ENCODE results near the gene CMKLR1.

Gene CMKLR1

GRCh38 chr12:108325549-108325948 lies 13.6 kb downstream of the CMKLR1 start:
- Histone ChIP-seq H3K27ac (ENCODE audit: insufficient read depth in 1 of 2, low read depth in 1 of 2, low read length in 2 of 2, poor library complexity in 1 of 2, severe bottlenecking in 2 of 2) (no peak overlapping the region), H3K27me3 (replicated peaks in 2 of 5; ENCODE audit: control insufficient read depth in 4 of 5, insufficient read depth in 5 of 5, low read length in 4 of 5) (no peaks in the 10 kb centered on the region), H3K4me1 (ENCODE audit: control extremely low read depth in 1 of 4, control insufficient read depth in 4 of 4, insufficient read depth in 4 of 4, low read length in 3 of 4) (peaks cover 0 to 34% (median 12%) of the 10 kb centered on the region in 4 experiments), H3K9me3 (ENCODE audit: control extremely low read depth in 1 of 5, control insufficient read depth in 4 of 5, insufficient read depth in 2 of 5, low read depth in 1 of 5, low read length in 4 of 5) (no peaks in the 10 kb centered on the region), H3K36me3 (ENCODE audit: control insufficient read depth in 4 of 4, insufficient read depth in 4 of 4, low read length in 3 of 4) (no peaks in the 10 kb centered on the region), H3K4me3 (ENCODE audit: control insufficient read depth in 1 of 7, extremely low read depth in 1 of 7, insufficient read depth in 4 of 7, low read depth in 2 of 7, low read length in 6 of 7) (no peak overlapping the region)
- POLR2A ChIA-PET, result no interaction called here
- CTCF ChIA-PET, result interaction anchor here (1.8 kb wide), 1 partner anchor 9 kb away, joined by 5 read pairs; no protein-coding TSS in a partner anchor
- DNase-seq, result no peak
- WGBS (ENCODE audit: insufficient coverage), result 60% methylated on average over 1 of the region's 3 CpGs

- Histone ChIP-seq H3K27me3 (replicated peaks in 2 of 5; ENCODE audit: control insufficient read depth in 4 of 5, insufficient read depth in 5 of 5, low read length in 4 of 5) (no peaks in the 10 kb centered on the region), H3K27ac (ENCODE audit: insufficient read depth in 1 of 2, low read depth in 1 of 2, low read length in 2 of 2, poor library complexity in 1 of 2, severe bottlenecking in 2 of 2) (no peak overlapping the region), H3K4me1 (ENCODE audit: control extremely low read depth in 1 of 4, control insufficient read depth in 4 of 4, insufficient read depth in 4 of 4, low read length in 3 of 4) (peaks cover 0 to 37% (median 12%) of the 10 kb centered on the region in 4 experiments), H3K36me3 (ENCODE audit: control insufficient read depth in 4 of 4, insufficient read depth in 4 of 4, low read length in 3 of 4) (no peaks in the 10 kb centered on the region), H3K4me3 (ENCODE audit: control insufficient read depth in 1 of 7, extremely low read depth in 1 of 7, insufficient read depth in 4 of 7, low read depth in 2 of 7, low read length in 6 of 7) (no peak overlapping the region), H3K9me3 (ENCODE audit: control extremely low read depth in 1 of 5, control insufficient read depth in 4 of 5, insufficient read depth in 2 of 5, low read depth in 1 of 5, low read length in 4 of 5) (no peaks in the 10 kb centered on the region)
- ChIA-PET POLR2A (no interaction called here), CTCF (interaction anchor here (1.5 to 1.8 kb wide), 2 partner anchors 10 to 37 kb away, joined by 3 to 5 read pairs; no protein-coding TSS in a partner anchor)
- DNase-seq, result no peak
- 90% methylated on average over 2 of the region's 5 CpGs for WGBS (ENCODE audit: insufficient coverage)
These were observed 14.1 kb downstream of the CMKLR1 start for GRCh38 chr12:108325018-108325358.

GRCh38 chr12:108324351-108325017 lies 14.6 kb downstream of the CMKLR1 start:
- no peaks in the 10 kb centered on the region for H3K36me3 ChIP-seq (ENCODE audit: control insufficient read depth in 4 of 4, insufficient read depth in 4 of 4, low read length in 3 of 4)
- ChIA-PET POLR2A (no interaction called here), CTCF (interaction anchor here (1.5 to 1.8 kb wide), 2 partner anchors 10 to 37 kb away, joined by 3 to 5 read pairs; no protein-coding TSS in a partner anchor)
- H3K9me3 ChIP-seq (ENCODE audit: control extremely low read depth in 1 of 5, control insufficient read depth in 4 of 5, insufficient read depth in 2 of 5, low read depth in 1 of 5, low read length in 4 of 5), result no peaks in the 10 kb centered on the region
- no peak overlapping the region for H3K27ac ChIP-seq (ENCODE audit: insufficient read depth in 1 of 2, low read depth in 1 of 2, low read length in 2 of 2, poor library complexity in 1 of 2, severe bottlenecking in 2 of 2)
- H3K4me1 ChIP-seq (ENCODE audit: control extremely low read depth in 1 of 4, control insufficient read depth in 4 of 4, insufficient read depth in 4 of 4, low read length in 3 of 4), result peaks cover 0 to 37% (median 12%) of the 10 kb centered on the region in 4 experiments
- no peaks in the 10 kb centered on the region for H3K27me3 ChIP-seq (replicated peaks in 2 of 5; ENCODE audit: control insufficient read depth in 4 of 5, insufficient read depth in 5 of 5, low read length in 4 of 5)
- 84% methylated on average over 7 of the region's 8 CpGs for WGBS (ENCODE audit: insufficient coverage)
- DNase-seq, result no peak
- no peak overlapping the region for H3K4me3 ChIP-seq (ENCODE audit: control insufficient read depth in 1 of 7, extremely low read depth in 1 of 7, insufficient read depth in 4 of 7, low read depth in 2 of 7, low read length in 6 of 7)

GRCh38 chr12:108323581-108323980 lies 15.5 kb downstream of the CMKLR1 start:
- Histone ChIP-seq H3K9me3 (ENCODE audit: control extremely low read depth in 1 of 5, control insufficient read depth in 4 of 5, insufficient read depth in 2 of 5, low read depth in 1 of 5, low read length in 4 of 5) (no peaks in the 10 kb centered on the region), H3K4me3 (ENCODE audit: control insufficient read depth in 1 of 7, extremely low read depth in 1 of 7, insufficient read depth in 4 of 7, low read depth in 2 of 7, low read length in 6 of 7) (no peak overlapping the region), H3K27ac (ENCODE audit: insufficient read depth in 1 of 2, low read depth in 1 of 2, low read length in 2 of 2, poor library complexity in 1 of 2, severe bottlenecking in 2 of 2) (no peak overlapping the region), H3K36me3 (ENCODE audit: control insufficient read depth in 4 of 4, insufficient read depth in 4 of 4, low read length in 3 of 4) (no peaks in the 10 kb centered on the region), H3K27me3 (replicated peaks in 2 of 5; ENCODE audit: control insufficient read depth in 4 of 5, insufficient read depth in 5 of 5, low read length in 4 of 5) (no peaks in the 10 kb centered on the region), H3K4me1 (ENCODE audit: control extremely low read depth in 1 of 4, control insufficient read depth in 4 of 4, insufficient read depth in 4 of 4, low read length in 3 of 4) (peaks cover 0 to 37% (median 12%) of the 10 kb centered on the region in 4 experiments)
- CTCF ChIA-PET, result interaction anchor here (1.0 to 1.5 kb wide), 2 partner anchors 8 to 36 kb away, joined by 3 read pairs; no protein-coding TSS in a partner anchor
- no peak for DNase-seq
- POLR2A ChIA-PET, result interaction anchor here (0.5 kb wide), 1 partner anchor 19 kb away, joined by 3 read pairs; no protein-coding TSS in a partner anchor
- 100% methylated on average over 1 of the region's 1 CpG for WGBS (ENCODE audit: insufficient coverage)

- H3K27me3 ChIP-seq (replicated peaks in 2 of 5; ENCODE audit: control insufficient read depth in 4 of 5, insufficient read depth in 5 of 5, low read length in 4 of 5), result no peaks in the 10 kb centered on the region
- DNase-seq, result no peak
- H3K27ac ChIP-seq (ENCODE audit: insufficient read depth in 1 of 2, low read depth in 1 of 2, low read length in 2 of 2, poor library complexity in 1 of 2, severe bottlenecking in 2 of 2), result no peak overlapping the region
- H3K4me1 ChIP-seq (ENCODE audit: control extremely low read depth in 1 of 4, control insufficient read depth in 4 of 4, insufficient read depth in 4 of 4, low read length in 3 of 4), result peaks cover 0 to 36% (median 12%) of the 10 kb centered on the region in 4 experiments
- no peaks in the 10 kb centered on the region for H3K9me3 ChIP-seq (ENCODE audit: control extremely low read depth in 1 of 5, control insufficient read depth in 4 of 5, insufficient read depth in 2 of 5, low read depth in 1 of 5, low read length in 4 of 5)
- CTCF ChIA-PET, result interaction anchor here (0.6 to 1.0 kb wide), 2 partner anchors 8 to 65 kb away, joined by 3 read pairs; no protein-coding TSS in a partner anchor
- no peak overlapping the region for H3K4me3 ChIP-seq (ENCODE audit: control insufficient read depth in 1 of 7, extremely low read depth in 1 of 7, insufficient read depth in 4 of 7, low read depth in 2 of 7, low read length in 6 of 7)
- WGBS (ENCODE audit: insufficient coverage), result 80% methylated on average over 1 of the region's 2 CpGs
- no peaks in the 10 kb centered on the region for H3K36me3 ChIP-seq (ENCODE audit: control insufficient read depth in 4 of 4, insufficient read depth in 4 of 4, low read length in 3 of 4)
- POLR2A ChIA-PET, result interaction anchor here (0.5 kb wide), 1 partner anchor 18 kb away, joined by 3 read pairs; no protein-coding TSS in a partner anchor
These were observed 16.1 kb downstream of the CMKLR1 start for GRCh38 chr12:108322998-108323397.

- no peaks in the 10 kb centered on the region for H3K27me3 ChIP-seq (replicated peaks in 2 of 5; ENCODE audit: control insufficient read depth in 4 of 5, insufficient read depth in 5 of 5, low read length in 4 of 5)
- H3K4me3 ChIP-seq (ENCODE audit: control insufficient read depth in 1 of 7, extremely low read depth in 1 of 7, insufficient read depth in 4 of 7, low read depth in 2 of 7, low read length in 6 of 7), result no peak overlapping the region
- H3K9me3 ChIP-seq (ENCODE audit: control extremely low read depth in 1 of 5, control insufficient read depth in 4 of 5, insufficient read depth in 2 of 5, low read depth in 1 of 5, low read length in 4 of 5), result no peaks in the 10 kb centered on the region
- H3K27ac ChIP-seq (ENCODE audit: insufficient read depth in 1 of 2, low read depth in 1 of 2, low read length in 2 of 2, poor library complexity in 1 of 2, severe bottlenecking in 2 of 2), result no peak overlapping the region
- peaks cover 0 to 32% (median 12%) of the 10 kb centered on the region in 4 experiments for H3K4me1 ChIP-seq (ENCODE audit: control extremely low read depth in 1 of 4, control insufficient read depth in 4 of 4, insufficient read depth in 4 of 4, low read length in 3 of 4)
- ChIA-PET CTCF (no interaction called here), POLR2A (no interaction called here)
- no peak for DNase-seq
- no peaks in the 10 kb centered on the region for H3K36me3 ChIP-seq (ENCODE audit: control insufficient read depth in 4 of 4, insufficient read depth in 4 of 4, low read length in 3 of 4)
These were observed 17.4 kb downstream of the CMKLR1 start for GRCh38 chr12:108321688-108322087.

GRCh38 chr12:108320507-108321293 lies 18.4 kb downstream of the CMKLR1 start:
- Histone ChIP-seq H3K27me3 (replicated peaks in 2 of 5; ENCODE audit: control insufficient read depth in 4 of 5, insufficient read depth in 5 of 5, low read length in 4 of 5) (no peaks in the 10 kb centered on the region), H3K27ac (ENCODE audit: insufficient read depth in 1 of 2, low read depth in 1 of 2, low read length in 2 of 2, poor library complexity in 1 of 2, severe bottlenecking in 2 of 2) (no peak overlapping the region)

More at GRCh38 chr12:108320507-108321293, 18.4 kb downstream of the CMKLR1 start:
- 50% methylated on average over 1 of the region's 4 CpGs for WGBS (ENCODE audit: insufficient coverage)
- Histone ChIP-seq H3K36me3 (ENCODE audit: control insufficient read depth in 4 of 4, insufficient read depth in 4 of 4, low read length in 3 of 4) (no peaks in the 10 kb centered on the region), H3K4me1 (ENCODE audit: control extremely low read depth in 1 of 4, control insufficient read depth in 4 of 4, insufficient read depth in 4 of 4, low read length in 3 of 4) (peaks cover 0 to 41% (median 21%) of the 10 kb centered on the region in 4 experiments), H3K9me3 (ENCODE audit: control extremely low read depth in 1 of 5, control insufficient read depth in 4 of 5, insufficient read depth in 2 of 5, low read depth in 1 of 5, low read length in 4 of 5) (no peaks in the 10 kb centered on the region), H3K4me3 (ENCODE audit: control insufficient read depth in 1 of 7, extremely low read depth in 1 of 7, insufficient read depth in 4 of 7, low read depth in 2 of 7, low read length in 6 of 7) (no peak overlapping the region)
- ChIA-PET CTCF (no interaction called here), POLR2A (no interaction called here)
- DNase-seq, result no peak

All from common myeloid progenitor, CD34-positive (primary cell).